OCI-LY7 (cell line): ENCODE results near the gene USP38. TPM values are rescaled to one million over a fixed set of nuclear protein-coding genes. Genes with fewer than 3 reads are reported as not detected.

ENCODE experiments used
- BruUV-seq: library from RNA; stranded (reverse); fragments of 400-500 nt; replicated peaks from 2 replicates; lab custom pipeline; 2021; lab: Mats Ljungman, UMichigan
- CTCF ChIA-PET: fragments of 300-600 bp; sonication (Branson Sonifier 250); formaldehyde crosslinking; loops from one replicate; lab custom pipeline; 2022; ENCODE audit warnings: antibody characterized with exemption; ENCODE audit not compliant: unreplicated experiment; lab: Charles Lee
- POLR2A ChIA-PET: fragments of 300-600 bp; sonication (Branson Sonifier 250); formaldehyde crosslinking; loops from one replicate; lab custom pipeline; 2022; ENCODE audit warnings: antibody characterized with exemption; lab: Charles Lee
- DNase-seq: peaks from one replicate; pipeline ENCODE4 v3.0.0-alpha.2; 2015; ENCODE audit warnings: low spot score
- H2AFZ ChIP-seq: fragments of 200-600 bp; sonication (generic), shearing (Covaris generic); 2 replicates; pipeline ENCODE4 v1.6.1; 2014; ENCODE audit warnings: mild to moderate bottlenecking, antibody characterized with exemption, low read length, moderate library complexity
- H3K27ac ChIP-seq: fragments of 200-600 bp; sonication (generic); 2 replicates; pipeline ENCODE4 v1.5.1; 2014; ENCODE audit warnings: mixed run types, low read depth, mild to moderate bottlenecking, moderate library complexity, low read length, inconsistent platforms; ENCODE audit not compliant: poor library complexity, severe bottlenecking
- H3K36me3 ChIP-seq: fragments of 200-600 bp; sonication (generic); 2 replicates; pipeline ENCODE4 v1.6.1; 2014; ENCODE audit warnings: mild to moderate bottlenecking, antibody characterized with exemption, low read length, moderate library complexity, mixed read lengths; ENCODE audit not compliant: insufficient read depth
- H3K4me1 ChIP-seq: fragments of 200-600 bp; sonication (generic); 2 replicates; pipeline ENCODE4 v1.5.1; 2014; ENCODE audit warnings: mild to moderate bottlenecking, low read length; ENCODE audit not compliant: insufficient read depth, poor library complexity, severe bottlenecking
- H3K4me2 ChIP-seq: fragments of 200-600 bp; sonication (generic); 2 replicates; pipeline ENCODE4 v1.6.1; 2014; ENCODE audit warnings: mild to moderate bottlenecking, low read length
- H3K4me3 ChIP-seq: fragments of 200-600 bp; sonication (generic); 2 replicates; pipeline ENCODE4 v1.5.1; 2014; ENCODE audit warnings: mild to moderate bottlenecking, low read depth, low read length; ENCODE audit not compliant: poor library complexity, severe bottlenecking
- H3K79me2 ChIP-seq: fragments of 200-600 bp; sonication (generic); 2 replicates; pipeline ENCODE4 v1.6.1; 2016; ENCODE audit warnings: low read depth, mild to moderate bottlenecking, low read length, moderate library complexity, mixed read lengths; ENCODE audit not compliant: insufficient read depth
- H3K9me2 ChIP-seq: fragments of 200-600 bp; sonication (generic); 2 replicates; pipeline ENCODE4 v1.6.1; 2016; ENCODE audit warnings: mild to moderate bottlenecking, low read length, mixed read lengths; ENCODE audit not compliant: insufficient read depth
- H3K9me3 ChIP-seq: fragments of 200-600 bp; sonication (generic); 2 replicates; pipeline ENCODE4 v1.6.1; 2014; ENCODE audit warnings: mild to moderate bottlenecking, mixed run types, low read length, mixed read lengths
- H4K20me1 ChIP-seq: fragments of 200-600 bp; sonication (generic); 2 replicates; pipeline ENCODE4 v1.6.1; 2014; ENCODE audit warnings: mild to moderate bottlenecking, antibody characterized with exemption, low read length, moderate library complexity, mixed read lengths; ENCODE audit not compliant: insufficient read depth
- CTCF ChIP-seq: fragments of 200-600 bp; sonication (generic); conservative IDR thresholded peaks from 2 replicates; pipeline ENCODE4 v1.5.1; 2014; ENCODE audit warnings: mild to moderate bottlenecking, antibody characterized with exemption, low read length, moderate library complexity, mixed read lengths
- EZH2phosphoT487 ChIP-seq: fragments of 200-600 bp; sonication (generic); IDR thresholded peaks from 2 replicates; pipeline ENCODE4 v1.6.1; 2018; ENCODE audit warnings: low read depth, borderline replicate concordance, mild to moderate bottlenecking, mixed run types, antibody characterized with exemption, low read length, moderate library complexity, mixed read lengths
- intact Hi-C: fragments of 100-400 bp; cut with micrococcal nuclease; formaldehyde crosslinking; loops from one replicate; pipeline ENCODE4 v1.10.0; 2022; ENCODE audit not compliant: unreplicated experiment
- total RNA-seq, 2 experiments: library from RNA; depleted of rRNA in 1 of 2; stranded (reverse); fragments of >200 nt in 1 of 2; shearing (Covaris generic) in 1 of 2; gene quantifications; 2 replicates each; pipeline ENCODE4 v1.2.3, GENCODE V29; 2014 to 2022

USP38 gene
- total RNA-seq, 2 experiments from 2014 or later, result 23.6 to 25.7 TPM

DNA sequence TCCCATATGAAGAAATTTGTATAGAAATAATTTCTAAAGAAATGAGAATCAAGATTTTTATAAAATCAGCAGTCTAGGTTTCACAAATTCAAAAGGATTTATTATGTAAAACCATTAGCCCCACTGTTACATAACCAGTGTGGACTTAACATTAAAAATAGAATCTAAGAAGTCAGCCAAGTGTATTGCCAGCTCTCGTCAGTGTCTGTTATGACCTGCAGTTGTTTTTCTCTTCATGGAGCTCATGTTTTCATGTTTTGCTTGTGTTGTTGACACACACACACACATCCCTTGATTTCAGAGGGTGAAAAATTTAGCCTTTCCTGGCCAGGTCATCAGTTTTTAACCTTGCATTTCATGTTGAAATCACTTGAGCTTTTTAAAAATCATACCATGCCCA is 39.5 kb downstream of the USP38 start:
- intact Hi-C loops, result no loop called here
- Histone ChIP-seq H3K9me2 (no peaks in the 10 kb centered on the region), H3K4me2 (no peak overlapping the region), H3K27ac (no peak overlapping the region), H3K4me1 (no peaks in the 10 kb centered on the region), H2AFZ (no peak overlapping the region), H3K4me3 (no peak overlapping the region), H3K9me3 (no peaks in the 10 kb centered on the region), H3K79me2 (no peaks in the 10 kb centered on the region), H4K20me1 (no peaks in the 10 kb centered on the region), H3K36me3 (peaks cover 34% of the 10 kb centered on the region)
- TF ChIP-seq EZH2phosphoT487 (no peak), CTCF (no peak)
- DNase-seq, result no peak
- ChIA-PET CTCF (no interaction called here), POLR2A (interaction anchor here (0.6 to 1.5 kb wide), 9 partner anchors 8 to 275 kb away, joined by 3 to 5 read pairs (median 5); no protein-coding TSS in a partner anchor)
- BruUV-seq, result no TSS peak

DNA sequence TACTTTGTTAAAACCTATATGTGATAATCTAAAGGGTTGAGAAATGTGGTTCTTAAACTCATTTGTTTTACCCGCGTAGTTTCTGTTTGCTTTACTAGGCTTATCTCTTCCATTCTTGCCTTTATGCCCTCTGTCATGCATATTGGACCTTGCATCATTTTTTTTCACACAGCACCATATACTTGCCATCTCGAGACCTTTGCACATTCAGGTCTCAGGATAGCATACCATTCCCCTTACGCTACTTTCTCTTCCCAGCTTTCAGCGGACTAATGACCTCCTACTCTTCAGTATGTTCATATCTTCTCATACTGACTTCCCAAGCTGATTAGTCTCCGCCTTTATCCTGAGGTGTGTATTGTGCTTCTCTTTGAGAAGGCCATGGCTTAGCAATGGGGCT is 40.5 kb downstream of the USP38 start:
- ChIA-PET CTCF (no interaction called here), POLR2A (interaction anchor here (0.7 to 1.4 kb wide), 5 partner anchors 9 to 274 kb away, joined by 3 to 5 read pairs (median 5); no protein-coding TSS in a partner anchor)
- TF ChIP-seq EZH2phosphoT487, result no peak
- no peak for TF ChIP-seq CTCF
- no TSS peak for BruUV-seq
- H3K9me3 ChIP-seq, result no peaks in the 10 kb centered on the region
- intact Hi-C loops, result no loop called here
- no peaks in the 10 kb centered on the region for H3K9me2 ChIP-seq
- H3K27ac ChIP-seq, result no peak overlapping the region
- H4K20me1 ChIP-seq, result no peaks in the 10 kb centered on the region
- H3K4me2 ChIP-seq, result no peak overlapping the region
- no peak overlapping the region for H2AFZ ChIP-seq
- H3K79me2 ChIP-seq, result no peaks in the 10 kb centered on the region
- no peaks in the 10 kb centered on the region for H3K4me1 ChIP-seq
- H3K36me3 ChIP-seq, result peaks cover 33% of the 10 kb centered on the region
- no peak overlapping the region for H3K4me3 ChIP-seq
- no peak for DNase-seq

- Histone ChIP-seq H3K9me2 (no peaks in the 10 kb centered on the region), H3K27ac (no peak overlapping the region), H3K36me3 (0 out of 2 replicates have a peak, but pooled peaks cover 1% of the 10 kb centered on the region), H3K4me2 (no peak overlapping the region), H3K4me1 (no peaks in the 10 kb centered on the region), H3K4me3 (no peak overlapping the region), H4K20me1 (no peaks in the 10 kb centered on the region), H2AFZ (no peak overlapping the region), H3K9me3 (no peaks in the 10 kb centered on the region), H3K79me2 (no peaks in the 10 kb centered on the region)
- BruUV-seq, result no TSS peak
- DNase-seq, result no peak
- ChIA-PET POLR2A (interaction anchor here (1.7 kb wide), 1 partner anchor 10 kb away, joined by 4 read pairs; no protein-coding TSS in a partner anchor), CTCF (no interaction called here)
- intact Hi-C loops, result no loop called here
- TF ChIP-seq EZH2phosphoT487, result no peak
- TF ChIP-seq CTCF, result no peak
Observed at GRCh38 chr4:143230683-143231082, 46.0 kb downstream of the USP38 start.
